HG03432 (cell line): ENCODE data around the gene CARD19.
A peak's percentile ranks its signal among the peaks of the same experiment; 100 is the strongest.
"Not testable (repeated sequence)": the region's sequence is repeated elsewhere in the genome, so short reads cannot be mapped to it uniquely, and the experiment has no call there.

Source experiments
- ATAC-seq: cut with Tn5 transposase; IDR thresholded peaks from one replicate; pipeline ENCODE4 v1.9.1; 2021; ENCODE audit warnings: mild to moderate bottlenecking, moderate library complexity; ENCODE audit not compliant: unreplicated experiment

The CARD19 gene

GRCh38 chr9:93129691-93130500, 33.9 kb downstream of the CARD19 start:
- ATAC-seq = no peak

GRCh38 chr9:93130861-93131481, 35.0 kb downstream of the CARD19 start:
- no peak for ATAC-seq

- no peak for ATAC-seq
These were observed 35.7 kb downstream of the CARD19 start for GRCh38 chr9:93131599-93132286.

- no peak for ATAC-seq
These were observed 36.4 kb downstream of the CARD19 start for GRCh38 chr9:93132287-93132927.

- no peak for ATAC-seq
These were observed 37.1 kb downstream of the CARD19 start for GRCh38 chr9:93132946-93133680.

- ATAC-seq = peak; percentile 47
These were observed 37.6 kb downstream of the CARD19 start for GRCh38 chr9:93133681-93134014.

DNA sequence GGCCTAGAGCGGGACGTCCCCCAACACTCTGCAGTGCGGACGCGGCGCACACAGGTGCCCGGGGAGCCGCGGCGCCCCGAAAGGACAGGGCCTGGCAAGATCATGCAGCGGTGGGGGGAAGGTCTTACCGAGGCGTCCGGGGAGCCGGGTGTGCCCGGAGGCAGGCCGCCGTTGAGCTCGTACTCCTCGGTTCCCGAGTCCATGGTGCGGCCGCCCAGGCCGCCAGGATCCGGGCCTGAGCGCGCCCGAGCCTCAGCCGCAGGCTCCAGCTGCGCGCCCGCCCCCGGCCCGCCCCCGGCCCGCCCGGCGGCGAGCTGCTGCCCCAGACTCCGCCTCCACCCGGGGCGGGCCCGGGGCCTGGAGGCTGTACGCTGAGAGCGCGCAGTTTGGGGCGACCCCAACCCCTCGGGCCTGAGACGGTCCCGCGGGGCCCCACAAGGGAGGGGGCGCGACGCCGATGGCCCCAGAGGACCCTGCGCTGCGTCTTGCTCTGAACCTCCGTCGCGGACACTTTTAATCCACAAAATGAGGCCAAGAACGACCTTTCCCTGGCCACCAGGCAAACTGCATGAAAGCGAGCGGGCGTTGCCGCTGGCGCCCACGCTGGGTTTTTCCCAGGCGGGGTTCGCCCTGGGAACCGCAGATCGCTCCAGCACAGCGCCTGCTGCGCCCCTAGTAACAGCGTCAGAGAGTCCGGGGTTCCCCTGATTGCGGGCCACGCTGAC, 38.2 kb downstream of the CARD19 start, which contains the start of gene NINJ1:
Gene NINJ1, minus strand, starts transcription at position 237 of the 725 bp plus-strand sequence. Its CDS starts 34 bp downstream, at position 203.
- ATAC-seq = peak; percentile 85

GRCh38 chr9:93134740-93135444, 38.9 kb downstream of the CARD19 start:
- ATAC-seq = no peak

DNA sequence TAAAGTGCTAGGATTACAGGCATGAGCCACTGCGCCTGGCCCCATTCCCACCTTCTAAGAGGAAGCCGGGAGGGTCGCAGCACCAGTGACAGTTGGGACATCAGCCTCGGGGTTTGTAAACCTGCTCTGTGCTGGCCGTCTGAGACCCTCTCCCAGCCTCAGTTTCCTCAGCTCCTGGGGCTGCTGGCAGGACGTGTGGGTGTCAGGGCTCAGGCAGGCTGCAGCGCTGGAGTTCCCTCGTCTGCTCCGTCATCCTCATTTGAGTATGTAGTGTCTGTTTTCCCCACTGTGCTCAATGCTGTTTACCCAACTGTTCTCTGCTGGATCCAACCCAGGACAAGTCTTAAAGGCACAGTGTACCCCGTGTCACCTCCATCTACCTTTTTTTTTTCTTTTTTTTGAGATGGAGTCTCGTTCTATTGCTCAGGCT, 40.0 kb downstream of the CARD19 start:
- ATAC-seq = no peak

DNA sequence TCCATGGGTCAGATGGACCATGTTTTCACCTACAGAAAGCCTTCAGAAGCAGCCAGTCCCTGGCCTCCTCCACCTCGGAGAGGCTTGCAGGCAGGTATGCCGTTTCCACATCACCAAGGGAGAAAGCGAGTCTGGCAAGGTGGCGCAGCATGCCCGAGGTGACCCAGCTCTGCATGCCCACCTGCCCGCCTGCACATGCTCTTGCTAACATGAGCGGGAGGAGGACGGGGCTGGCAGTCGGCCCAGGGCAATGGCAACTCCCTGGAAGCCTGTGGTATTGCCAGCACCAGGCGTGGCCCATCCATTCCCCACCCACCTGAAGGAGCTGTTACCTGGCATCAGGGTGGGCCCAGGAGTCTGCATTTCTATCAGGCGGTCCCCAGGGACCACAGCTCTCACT, 41.3 kb downstream of the CARD19 start:
- ATAC-seq = no peak

DNA sequence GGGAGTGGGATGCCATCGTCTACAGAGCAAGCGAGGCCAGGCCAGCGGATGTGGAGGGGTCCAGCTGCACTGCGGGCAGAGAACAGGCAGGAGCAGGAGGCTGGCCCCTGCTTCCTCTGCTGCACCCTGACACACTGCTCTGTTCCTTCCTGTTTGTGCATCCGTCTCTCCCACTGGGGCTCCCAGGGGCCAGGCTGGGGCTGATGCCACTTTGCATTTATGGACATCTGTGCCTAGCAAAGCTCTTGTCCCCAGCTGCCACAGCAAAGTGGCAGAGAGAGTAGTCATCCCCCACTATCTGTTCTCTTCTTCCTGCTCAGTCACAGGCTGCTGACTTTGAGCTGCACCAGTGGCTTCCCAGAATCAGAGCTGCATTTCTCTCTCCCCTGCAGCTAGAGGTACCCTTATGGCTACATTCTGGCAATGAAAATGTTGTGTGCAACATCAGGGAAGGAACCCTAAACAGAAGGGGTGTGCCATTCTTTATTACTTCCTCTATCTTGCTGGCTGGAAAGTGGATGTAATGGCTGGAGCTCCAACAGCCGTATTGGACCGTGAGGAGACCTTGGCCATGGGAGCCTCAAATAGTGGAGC, 42.3 kb downstream of the CARD19 start:
- ATAC-seq = no peak

GRCh38 chr9:93139365-93140182, 43.6 kb downstream of the CARD19 start:
- ATAC-seq = no peak

GRCh38 chr9:93141771-93142483, 45.9 kb downstream of the CARD19 start:
- ATAC-seq = no peak

GRCh38 chr9:93143830-93144530, 48.0 kb downstream of the CARD19 start:
- no peak for ATAC-seq

- ATAC-seq = not testable (repeated sequence)
These were observed 50.7 kb downstream of the CARD19 start for GRCh38 chr9:93146696-93147095.

- no peak for ATAC-seq
These were observed 51.6 kb downstream of the CARD19 start for GRCh38 chr9:93147632-93148031.

GRCh38 chr9:93148721-93149120, 52.7 kb downstream of the CARD19 start:
- no peak for ATAC-seq
